DND-41 (cell line): Measurements from ENCODE around the gene PRSS3.

Experiments
- CTCF ChIP-seq: IDR thresholded peaks from 2 replicates; pipeline ENCODE4 v1.5.1; 2012; ENCODE audit warnings: borderline replicate concordance, low read length, moderate library complexity, mild to moderate bottlenecking; ENCODE audit not compliant: poor library complexity, severe bottlenecking; ENCODE audit errors: extremely low read depth
- EZH2 ChIP-seq: IDR thresholded peaks from 3 replicates; pipeline ENCODE4 v1.6.1; 2012; ENCODE audit warnings: borderline replicate concordance, low read depth, mild to moderate bottlenecking, moderate library complexity, low read length, inconsistent platforms; ENCODE audit not compliant: severe bottlenecking

GRCh38 chr9:33785914-33786313, 9.4 kb upstream of the PRSS3 start:
- TF ChIP-seq CTCF = peak; percentile 29
- no peak for TF ChIP-seq EZH2
